Stimulated activated naive CD8-positive, alpha-beta T cell treated with anti-CD3 and anti-CD28 coated beads, Interleukin-15, Interleukin-2, amounts not matched to agents 100 U/mL and 50 U/mL, for 24 hours (primary cell): ENCODE data around the gene NR3C1.

Experiments used
- ATAC-seq: fragments of 150-1000 bp; cut with Tn5 transposase; one replicate; pipeline ENCODE4 v1.10.0; 2021
- DNase-seq: peaks from one replicate; pipeline ENCODE4 v3.0.0; 2021

The NR3C1 gene

DNA sequence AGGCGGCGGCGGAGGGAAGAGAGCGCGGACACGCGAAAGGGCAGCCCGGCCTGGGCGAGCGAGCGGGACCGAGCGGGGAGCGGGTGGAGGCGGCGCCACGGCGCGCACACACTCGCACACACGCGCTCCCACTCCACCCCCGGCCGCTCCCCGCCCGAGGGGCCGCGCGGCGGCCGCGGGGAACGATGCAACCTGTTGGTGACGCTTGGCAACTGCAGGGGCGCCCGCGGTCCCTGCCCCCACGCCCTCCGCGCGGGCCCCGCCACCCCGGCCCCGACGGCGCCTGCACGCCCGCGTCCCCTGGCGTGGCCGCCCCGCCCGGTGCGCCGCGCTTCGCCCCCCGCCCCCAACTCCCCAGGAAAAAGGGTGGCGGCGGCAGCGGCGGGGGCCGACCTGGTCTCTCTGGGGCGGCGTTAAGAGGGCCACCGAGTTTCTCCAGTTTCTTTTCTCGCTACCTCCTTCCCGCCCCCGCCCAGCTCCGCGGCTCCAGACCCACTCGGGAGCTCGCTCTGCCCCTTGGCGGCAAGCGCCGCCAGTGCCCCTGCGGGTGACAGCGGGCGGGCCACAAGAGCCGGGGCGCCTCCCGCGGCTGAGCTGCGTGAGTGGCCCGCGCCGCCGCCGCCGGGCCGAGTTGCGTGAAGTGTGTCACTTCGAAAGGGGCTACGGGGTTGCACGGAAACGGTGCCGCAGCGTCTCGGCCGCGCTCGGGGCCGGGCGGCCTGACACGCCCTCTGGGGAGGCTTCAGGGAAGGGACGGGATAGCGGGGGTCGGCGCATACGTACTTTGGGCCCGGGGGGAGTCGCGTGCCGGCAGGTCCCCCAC is at the start of gene NR3C1:
Gene NR3C1, minus strand, starts transcription at position 94 of the 823 bp plus-strand sequence. CDS start 2,847 bp downstream, outside the sequence.
- peak; percentile 70 for ATAC-seq
- peak; percentile 85 for DNase-seq

GRCh38 chr5:143449772-143450171 is 46.3 kb upstream of the NR3C1 start:
- ATAC-seq (no peak), DNase-seq (no peak)

DNA sequence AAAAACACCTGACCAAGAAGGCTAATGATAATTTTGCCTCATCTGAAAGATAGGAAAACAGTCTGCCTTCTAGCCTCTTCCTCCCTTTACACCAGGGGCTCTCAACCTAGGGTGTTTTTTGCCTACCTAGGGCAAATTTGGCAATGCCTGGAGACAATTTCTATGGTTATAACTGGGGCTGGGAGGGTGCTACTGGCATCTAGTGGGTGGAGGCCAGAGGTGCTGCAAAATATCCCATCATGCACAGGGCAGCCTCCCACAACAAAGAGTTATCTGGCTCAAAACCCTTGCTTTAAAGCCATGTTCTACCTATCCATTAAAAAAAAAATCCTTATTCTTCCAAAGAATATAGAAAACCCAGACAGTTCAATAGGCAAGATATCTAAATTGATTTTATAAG is 45.0 kb upstream of the NR3C1 start:
- ATAC-seq = peak; percentile 50
- peak; percentile 26 for DNase-seq

DNA sequence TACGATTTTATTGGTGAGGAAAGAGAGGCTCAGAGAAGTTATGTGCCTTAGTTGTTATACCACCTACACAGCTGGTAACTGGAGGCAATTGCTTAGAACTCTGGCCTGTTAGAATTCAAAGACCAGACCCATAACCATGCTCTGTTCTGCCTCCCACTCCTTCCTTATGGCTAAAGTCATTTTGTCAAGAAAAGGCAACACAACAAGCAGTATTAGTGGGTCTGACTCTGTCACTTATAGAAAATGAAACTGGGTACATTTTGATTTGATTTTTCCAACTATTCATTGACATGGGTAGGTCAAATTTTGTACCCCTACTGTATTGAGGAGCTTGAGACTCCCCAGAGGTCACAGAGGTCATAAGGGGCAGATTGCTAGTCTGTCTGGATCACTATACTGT is 44.5 kb upstream of the NR3C1 start:
- peak; percentile 74 for ATAC-seq

GRCh38 chr5:143446535-143447226 is 43.2 kb upstream of the NR3C1 start:
- no peak for DNase-seq
- ATAC-seq = peak; percentile 48

More for the DNA sequence above, 44.5 kb upstream of the NR3C1 start:
- no peak for DNase-seq

GRCh38 chr5:143445776-143446175 is 42.3 kb upstream of the NR3C1 start:
- no peak for DNase-seq
- ATAC-seq = no peak

DNA sequence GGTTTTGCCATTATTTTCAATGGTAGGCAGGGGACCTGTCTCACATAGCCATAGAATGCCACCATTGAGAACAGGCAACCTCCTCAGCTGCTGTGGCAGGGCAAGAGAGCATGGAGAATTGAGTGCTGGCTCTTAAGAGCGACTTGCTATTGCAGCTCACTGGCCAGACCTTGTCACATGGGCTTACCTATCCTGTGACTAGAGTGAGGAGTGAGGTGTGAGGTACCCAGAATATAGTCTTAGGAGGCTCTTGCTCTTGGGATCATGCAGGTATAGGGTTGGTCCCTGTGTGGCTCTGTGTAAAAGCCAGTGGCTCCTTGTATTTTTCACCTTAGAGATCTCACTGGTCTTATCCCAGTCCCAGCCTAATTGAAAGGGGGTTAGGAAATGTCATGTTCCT is 39.8 kb upstream of the NR3C1 start:
- DNase-seq (no peak), ATAC-seq (no peak)

DNA sequence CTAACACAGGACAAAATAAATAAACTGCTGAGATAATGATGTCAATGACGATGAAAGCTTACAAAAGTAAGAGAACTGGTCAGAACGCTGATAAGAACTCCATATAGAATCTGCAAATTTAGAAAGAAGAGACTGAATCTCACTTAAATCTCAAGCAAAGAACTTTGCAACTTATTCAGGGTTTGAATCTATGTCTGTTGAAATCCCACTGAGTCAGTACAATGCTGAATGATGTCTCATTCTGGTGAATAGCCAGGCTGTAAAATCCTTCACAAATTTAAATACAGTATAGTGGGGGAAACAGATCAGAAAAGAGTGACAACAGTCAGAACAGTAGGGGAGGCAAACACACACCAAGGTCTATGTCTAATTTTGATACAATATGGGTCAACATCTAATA is 38.9 kb upstream of the NR3C1 start:
- ATAC-seq (no peak), DNase-seq (no peak)

DNA sequence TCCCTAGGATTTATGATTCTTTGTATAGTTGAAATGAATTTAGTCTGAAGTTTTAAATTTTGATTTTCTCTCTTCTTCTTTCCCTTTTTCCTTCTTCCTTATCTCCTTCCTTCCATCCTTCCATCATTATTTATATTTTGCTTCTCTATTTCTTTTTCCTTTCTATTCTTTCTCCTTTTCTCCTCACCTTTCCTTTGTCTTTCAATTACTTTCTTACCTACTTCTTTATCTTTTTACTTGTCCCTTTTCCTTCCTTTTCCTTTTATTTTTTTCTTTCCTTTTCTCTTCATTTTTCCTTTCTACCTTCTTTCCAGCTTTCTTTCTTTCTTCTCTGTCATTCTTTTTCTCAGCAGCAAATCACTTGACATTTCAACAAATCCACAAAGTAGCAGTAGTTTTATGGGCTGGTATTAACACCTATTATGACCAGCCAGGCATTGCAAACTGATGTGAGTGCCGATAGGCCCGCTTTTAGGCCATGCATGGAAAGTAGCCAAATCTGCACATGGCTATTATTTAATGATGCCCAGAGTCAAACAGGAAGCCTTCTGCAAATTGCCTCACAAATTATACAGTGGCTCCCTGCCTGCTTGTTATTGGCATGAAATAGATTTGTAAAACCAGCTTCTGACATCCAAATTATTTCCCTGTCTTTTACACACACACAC is 37.1 kb upstream of the NR3C1 start:
- DNase-seq = no peak
- no peak for ATAC-seq

GRCh38 chr5:143437666-143438273 is 34.3 kb upstream of the NR3C1 start:
- ATAC-seq (no peak), DNase-seq (no peak)

DNA sequence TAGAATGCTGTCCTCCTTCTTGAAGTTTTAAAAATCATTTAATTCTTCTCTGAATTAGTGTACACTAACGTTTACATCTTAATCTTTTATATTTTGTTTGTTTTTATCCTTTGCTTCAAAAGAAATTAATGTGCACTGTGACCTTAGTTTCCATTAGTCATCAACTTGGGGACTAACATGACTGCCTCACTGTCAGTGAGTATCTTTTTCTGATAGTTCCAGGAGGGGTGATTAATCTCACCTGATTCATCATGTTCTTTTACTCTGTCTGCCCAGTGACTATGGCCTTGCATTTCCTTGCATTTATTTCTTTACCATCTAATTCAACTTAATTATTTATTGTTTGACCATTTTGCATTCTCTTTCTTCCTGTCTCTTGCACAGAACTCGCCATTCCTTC is 33.4 kb upstream of the NR3C1 start:
- peak; percentile 81 for ATAC-seq
- DNase-seq = no peak

DNA sequence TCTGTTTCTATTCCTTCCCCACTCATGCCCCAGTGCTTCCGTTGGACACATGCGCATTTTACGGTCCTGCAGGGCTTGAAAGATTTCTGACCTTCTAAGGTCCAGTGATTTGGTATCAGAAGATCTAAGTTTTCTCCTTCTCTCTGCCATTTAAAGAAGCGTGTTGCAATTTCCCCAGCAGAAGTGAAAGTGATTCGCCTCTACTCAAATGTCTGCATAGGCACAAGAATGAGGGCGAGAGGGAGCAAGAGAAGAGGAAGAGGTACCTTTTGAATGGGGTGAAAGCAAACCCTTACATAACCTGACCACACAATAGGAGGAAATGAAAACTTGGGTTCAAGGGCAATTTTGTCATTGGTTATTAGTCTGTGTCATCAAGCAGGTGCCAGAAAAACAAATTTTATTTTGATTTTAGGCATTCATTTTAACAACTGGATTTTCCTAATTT is 31.7 kb upstream of the NR3C1 start:
- ATAC-seq (peak; percentile 17), DNase-seq (peak; percentile 32)

DNA sequence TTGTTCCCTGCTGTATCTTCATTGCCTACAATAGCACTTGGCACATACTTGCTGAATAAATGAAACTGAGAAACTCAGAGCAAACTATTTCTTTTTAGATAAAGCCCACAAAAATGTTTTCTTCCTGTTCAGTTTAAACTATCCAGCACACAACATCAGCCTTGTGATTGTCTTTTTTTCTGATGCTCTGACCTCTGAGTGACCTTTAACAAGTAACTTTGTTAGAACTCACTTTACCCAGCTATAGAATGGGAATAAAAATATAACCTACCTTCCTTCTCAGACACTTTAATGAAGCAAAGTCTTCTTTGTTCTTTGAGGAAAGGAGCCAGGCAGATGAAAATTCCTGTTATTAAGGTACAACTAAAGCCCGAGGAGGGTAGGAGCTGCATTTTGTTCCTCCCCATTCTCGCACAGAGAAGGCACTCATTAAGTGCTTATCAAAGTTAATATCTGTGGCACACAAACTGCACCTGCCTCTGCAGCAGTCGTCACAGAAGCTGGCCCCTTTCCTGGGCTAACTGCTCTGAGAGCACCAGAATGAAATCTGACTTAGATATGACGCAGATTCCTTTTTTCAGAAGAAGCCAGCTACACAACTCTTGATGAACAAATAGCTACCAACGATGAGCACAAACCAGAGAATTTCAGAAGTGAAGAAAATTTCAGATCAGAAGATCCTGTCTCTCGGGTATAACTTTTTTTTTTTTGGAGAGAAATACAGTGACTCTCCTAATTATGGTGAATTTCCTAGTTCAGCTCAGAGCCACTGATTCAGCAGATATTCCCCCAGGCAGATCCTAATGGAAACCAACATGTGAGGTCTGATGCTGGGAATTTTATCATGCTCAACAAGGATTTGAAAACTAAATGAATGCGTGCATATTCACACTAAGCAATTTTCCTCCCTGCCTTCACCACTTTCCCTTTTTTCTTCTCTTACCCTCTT is 31.0 kb upstream of the NR3C1 start:
- DNase-seq (peak; percentile 33), ATAC-seq (peak; percentile 36)

DNA sequence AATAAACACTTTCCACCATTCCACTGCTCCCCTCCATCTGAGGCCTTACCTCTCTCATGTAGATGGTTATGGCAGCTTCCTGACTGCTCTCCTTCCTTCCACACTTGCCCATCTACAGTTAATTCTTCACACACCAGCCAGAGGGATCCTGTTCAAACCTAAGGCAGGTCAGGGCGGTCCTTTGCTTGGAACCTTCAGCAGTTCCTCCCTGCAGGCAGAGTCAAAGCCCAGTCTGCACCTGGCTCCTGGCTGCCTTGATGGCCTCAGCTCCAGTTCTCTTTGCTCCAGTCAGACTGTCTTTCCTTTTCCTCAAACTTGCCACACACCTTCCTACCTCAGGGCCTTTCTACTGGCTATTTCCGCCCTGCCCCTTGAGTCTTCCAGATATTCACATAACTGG is 30.2 kb upstream of the NR3C1 start:
- DNase-seq (no peak), ATAC-seq (no peak)

- ATAC-seq (no peak), DNase-seq (no peak)
Observed at GRCh38 chr5:143432658-143433239, 29.3 kb upstream of the NR3C1 start.

- ATAC-seq = peak; percentile 83
- peak; percentile 59 for DNase-seq
Observed at GRCh38 chr5:143431789-143432188, 28.3 kb upstream of the NR3C1 start.

GRCh38 chr5:143428738-143429420 is 25.4 kb upstream of the NR3C1 start:
- no peak for DNase-seq
- ATAC-seq = no peak

GRCh38 chr5:143428155-143428554 is 24.7 kb upstream of the NR3C1 start:
- DNase-seq (no peak), ATAC-seq (no peak)

- DNase-seq = no peak
- peak; percentile 55 for ATAC-seq
Observed at GRCh38 chr5:143427122-143427735, 23.7 kb upstream of the NR3C1 start.
